RWPE2 (cell line): ENCODE measurements around the gene SNX6.
"Not testable (repeated sequence)": the region's sequence is repeated elsewhere in the genome, so short reads cannot be mapped to it uniquely, and the experiment has no call there.

ENCODE experiments used
- ATAC-seq: fragments of 200-7000 bp; cut with Tn5 transposase; 3 replicates; pipeline ENCODE4 v1.9.1; 2021; ENCODE audit warnings: low read depth
- DNase-seq: peaks from one replicate; pipeline ENCODE4 v3.0.0-alpha.2; 2020; ENCODE audit warnings: low spot score
- H3K27ac ChIP-seq: fragments of 450-650 bp; 2 replicates; pipeline ENCODE4 v1.5.1; 2017; ENCODE audit warnings: mild to moderate bottlenecking; ENCODE audit not compliant: poor library complexity, severe bottlenecking
- H3K27me3 ChIP-seq: fragments of 250-450 bp; sonication (Bioruptor Pico); 2 replicates; pipeline ENCODE4 v1.5.1; 2021; ENCODE audit warnings: mild to moderate bottlenecking, moderate library complexity; ENCODE audit not compliant: insufficient read depth, poor library complexity, severe bottlenecking
- H3K36me3 ChIP-seq: fragments of 250-450 bp; sonication (Bioruptor Pico); 2 replicates; pipeline ENCODE4 v1.5.1; 2020; ENCODE audit warnings: low read depth, mild to moderate bottlenecking, moderate library complexity
- H3K4me1 ChIP-seq: fragments of 250-450 bp; sonication (Bioruptor Pico); 2 replicates; pipeline ENCODE4 v1.5.1; 2021; ENCODE audit warnings: mild to moderate bottlenecking, moderate library complexity; ENCODE audit not compliant: insufficient read depth, poor library complexity, severe bottlenecking
- H3K4me3 ChIP-seq: fragments of 250-450 bp; sonication (Bioruptor Pico); 2 replicates; pipeline ENCODE4 v1.5.1; 2021; ENCODE audit warnings: mild to moderate bottlenecking, moderate library complexity; ENCODE audit not compliant: severe bottlenecking
- H3K9me3 ChIP-seq: fragments of 250-450 bp; sonication (Bioruptor Pico); 2 replicates; pipeline ENCODE4 v1.5.1; 2021; ENCODE audit warnings: mild to moderate bottlenecking, moderate library complexity; ENCODE audit not compliant: severe bottlenecking
- CTCF ChIP-seq: fragments of 450-650 bp; IDR thresholded peaks from one replicate; pipeline ENCODE4 v1.5.1; 2017; ENCODE audit warnings: mild to moderate bottlenecking, moderate library complexity; ENCODE audit not compliant: poor library complexity, severe bottlenecking

The SNX6 gene

GRCh38 chr14:34662561-34663088 lies 32.7 kb upstream of the SNX6 start:
- peaks cover 21% of the 10 kb centered on the region for H3K4me1 ChIP-seq
- H3K27ac ChIP-seq: no peak overlapping the region
- no peak for ATAC-seq

GRCh38 chr14:34660796-34661195 lies 30.8 kb upstream of the SNX6 start:
- no peak for TF ChIP-seq CTCF
- Histone ChIP-seq H3K9me3 (peaks cover 4% of the 10 kb centered on the region), H3K27me3 (no peaks in the 10 kb centered on the region), H3K4me3 (no peak overlapping the region), H3K27ac (no peak overlapping the region), H3K36me3 (no peaks in the 10 kb centered on the region), H3K4me1 (peaks cover 11% of the 10 kb centered on the region)
- ATAC-seq: no peak
- DNase-seq: no peak

More at GRCh38 chr14:34662561-34663088, 32.7 kb upstream of the SNX6 start:
- no peak overlapping the region for H3K4me3 ChIP-seq
- peaks cover 4% of the 10 kb centered on the region for H3K9me3 ChIP-seq
- H3K36me3 ChIP-seq: no peaks in the 10 kb centered on the region
- DNase-seq: no peak
- H3K27me3 ChIP-seq: no peaks in the 10 kb centered on the region
- TF ChIP-seq CTCF: no peak

GRCh38 chr14:34655959-34656358 lies 26.0 kb upstream of the SNX6 start:
- H3K4me3 ChIP-seq: no peak overlapping the region
- no peaks in the 10 kb centered on the region for H3K36me3 ChIP-seq
- H3K27ac ChIP-seq: no peak overlapping the region
- DNase-seq (no peak), ATAC-seq (no peak)
- peaks cover 12% of the 10 kb centered on the region for H3K4me1 ChIP-seq
- no peaks in the 10 kb centered on the region for H3K27me3 ChIP-seq
- no peak for TF ChIP-seq CTCF
- peaks cover 4% of the 10 kb centered on the region for H3K9me3 ChIP-seq

GRCh38 chr14:34653073-34653472 lies 23.1 kb upstream of the SNX6 start:
- DNase-seq, H3K4me3 ChIP-seq, H3K9me3 ChIP-seq, H3K27me3 ChIP-seq, ATAC-seq, H3K27ac ChIP-seq, H3K36me3 ChIP-seq: not testable (repeated sequence)
- peaks cover 24% of the 10 kb centered on the region for H3K4me1 ChIP-seq

- Histone ChIP-seq H3K4me1 (peaks cover 24% of the 10 kb centered on the region), H3K27ac (peak overlapping the region; percentile 99)
- DNase-seq, H3K9me3 ChIP-seq, H3K36me3 ChIP-seq, H3K4me3 ChIP-seq, ATAC-seq, H3K27me3 ChIP-seq: not testable (repeated sequence)
These were observed 22.4 kb upstream of the SNX6 start for GRCh38 chr14:34652348-34652747.

GRCh38 chr14:34650786-34651584 lies 21.0 kb upstream of the SNX6 start:
- Histone ChIP-seq H3K9me3 (no peaks in the 10 kb centered on the region), H3K27ac (peak overlapping the region; percentile 99), H3K4me1 (peaks cover 24% of the 10 kb centered on the region), H3K4me3 (no peak overlapping the region), H3K27me3 (no peaks in the 10 kb centered on the region), H3K36me3 (no peaks in the 10 kb centered on the region)
- no peak for TF ChIP-seq CTCF
- ATAC-seq (peak; percentile 96), DNase-seq (peak; percentile 91)

- not testable (repeated sequence) for ATAC-seq, H3K27me3 ChIP-seq, DNase-seq, H3K9me3 ChIP-seq, H3K36me3 ChIP-seq, H3K4me3 ChIP-seq
- peak overlapping the region; percentile 99 for H3K27ac ChIP-seq
- H3K4me1 ChIP-seq: peaks cover 24% of the 10 kb centered on the region
These were observed 20.1 kb upstream of the SNX6 start for GRCh38 chr14:34650006-34650405.
